ENCODE data around the gene AHCYL2.
A peak's percentile ranks its signal among the peaks of the same experiment; 100 is the strongest.

Gene AHCYL2

DNA sequence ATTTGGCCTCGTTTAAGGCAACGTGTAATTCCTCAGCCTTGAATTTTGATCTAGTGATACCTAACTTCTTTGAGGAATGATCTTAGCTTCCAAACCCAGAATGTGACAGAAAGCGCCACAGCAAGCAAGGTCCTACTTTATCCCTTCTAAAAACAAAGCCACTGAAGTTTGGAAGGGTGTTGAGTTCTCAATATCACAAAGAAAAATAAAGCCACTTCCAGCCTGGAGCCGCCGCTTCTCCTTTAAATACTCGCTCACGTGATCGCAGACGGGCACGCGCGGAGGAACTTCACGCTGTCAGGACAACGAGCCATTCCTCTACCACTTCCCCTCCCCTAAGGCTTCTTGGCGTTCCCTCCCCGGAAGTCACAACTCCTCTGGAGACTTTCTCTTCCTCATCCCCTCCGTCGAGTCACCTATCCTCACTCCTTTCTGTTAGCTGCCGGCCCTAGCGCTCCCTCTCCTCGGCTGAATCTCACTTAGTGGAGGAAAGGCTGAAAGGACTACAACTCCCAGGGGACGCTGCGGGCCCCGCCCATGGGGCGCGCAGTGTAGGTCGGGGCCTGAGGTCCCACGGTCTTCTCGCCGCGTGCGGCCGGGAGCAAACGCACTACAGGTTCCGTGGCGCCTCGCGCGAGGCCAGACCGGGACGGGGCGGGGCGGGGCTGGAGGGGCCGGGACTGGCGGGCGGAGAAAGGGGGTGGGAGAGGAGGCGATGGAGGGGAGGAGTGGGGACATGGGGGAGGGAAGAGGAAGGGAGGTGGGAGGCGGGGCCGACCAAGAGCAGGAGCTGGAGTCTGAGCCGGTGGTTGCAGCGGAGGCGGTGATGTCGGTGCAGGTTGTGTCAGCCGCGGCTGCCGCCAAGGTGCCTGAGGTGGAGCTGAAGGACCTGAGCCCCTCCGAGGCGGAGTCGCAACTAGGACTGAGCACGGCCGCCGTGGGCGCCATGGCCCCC, at the start of gene AHCYL2:
TSS of gene AHCYL2 (plus strand) at position 780 of the 955 bp plus-strand sequence.
- DNase-seq, result peak; percentile 87 to 97

DNA sequence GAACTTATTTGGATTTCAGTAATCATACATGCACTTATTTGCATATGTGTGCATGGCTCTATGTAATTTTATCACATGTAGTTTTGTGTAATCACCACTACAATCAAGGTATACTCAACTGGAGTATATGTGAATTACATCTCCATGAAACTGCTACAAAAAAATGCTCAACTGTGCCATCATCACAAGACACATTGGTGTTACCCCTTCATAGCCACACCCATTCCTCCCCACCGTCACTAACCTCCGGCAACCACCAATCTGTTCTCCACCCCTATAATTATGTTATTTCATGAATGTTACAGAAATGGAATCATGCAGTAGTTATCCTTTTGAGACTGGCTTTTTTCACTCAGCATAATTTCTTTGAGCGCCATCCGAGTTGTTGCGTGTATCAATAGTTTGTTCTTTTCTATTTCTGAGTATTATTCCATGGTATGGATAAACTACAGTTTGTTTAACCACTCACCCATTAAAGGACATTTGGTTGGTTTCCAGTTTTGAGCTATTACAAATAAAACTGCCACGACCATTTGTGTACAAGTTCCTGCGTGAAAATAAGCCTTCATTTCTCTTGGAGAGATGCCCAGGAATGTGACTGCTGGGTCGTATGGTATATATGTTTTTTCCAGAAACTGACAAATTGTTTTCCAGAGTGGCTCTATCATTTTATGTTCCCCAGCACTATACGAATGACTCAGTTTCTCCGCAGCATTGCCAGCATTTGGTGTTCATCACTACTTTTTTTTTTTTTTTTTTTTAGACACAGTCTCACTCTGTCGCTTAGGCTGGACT, 47.7 kb upstream of the AHCYL2 start:
- DNase-seq, result no peak

DNA sequence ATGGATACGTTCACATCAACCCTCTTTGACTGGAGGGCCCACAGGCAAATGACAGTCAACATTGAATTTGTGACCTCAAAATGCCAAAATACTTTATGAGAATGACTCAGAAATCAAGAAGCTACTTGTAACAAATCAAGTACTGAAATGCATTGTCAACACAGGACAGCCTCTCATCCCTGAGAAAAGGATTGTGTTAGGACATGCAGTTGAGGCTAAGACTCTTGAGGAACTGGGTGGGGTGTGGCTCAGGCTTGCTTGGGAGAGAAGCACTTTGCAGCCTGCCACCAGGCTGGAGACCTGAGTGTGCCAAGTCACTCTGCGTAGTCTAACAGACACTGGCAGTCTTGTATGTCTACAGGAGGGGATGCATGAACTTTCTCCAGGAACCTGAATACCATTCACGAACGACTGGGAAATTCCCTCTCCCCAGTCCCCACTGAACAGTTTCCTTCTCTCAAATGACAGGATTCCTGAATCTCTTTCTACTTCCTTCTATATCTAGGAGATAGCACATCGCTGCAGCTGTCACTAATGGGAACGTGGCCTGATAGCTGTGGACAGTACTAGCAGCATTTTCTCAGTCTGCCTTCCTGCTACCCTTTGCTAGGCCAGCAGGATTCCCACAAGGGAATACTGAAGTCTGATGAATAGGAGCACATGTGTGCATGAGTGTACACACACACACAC, 39.7 kb upstream of the AHCYL2 start:
- DNase-seq, result no peak

DNA sequence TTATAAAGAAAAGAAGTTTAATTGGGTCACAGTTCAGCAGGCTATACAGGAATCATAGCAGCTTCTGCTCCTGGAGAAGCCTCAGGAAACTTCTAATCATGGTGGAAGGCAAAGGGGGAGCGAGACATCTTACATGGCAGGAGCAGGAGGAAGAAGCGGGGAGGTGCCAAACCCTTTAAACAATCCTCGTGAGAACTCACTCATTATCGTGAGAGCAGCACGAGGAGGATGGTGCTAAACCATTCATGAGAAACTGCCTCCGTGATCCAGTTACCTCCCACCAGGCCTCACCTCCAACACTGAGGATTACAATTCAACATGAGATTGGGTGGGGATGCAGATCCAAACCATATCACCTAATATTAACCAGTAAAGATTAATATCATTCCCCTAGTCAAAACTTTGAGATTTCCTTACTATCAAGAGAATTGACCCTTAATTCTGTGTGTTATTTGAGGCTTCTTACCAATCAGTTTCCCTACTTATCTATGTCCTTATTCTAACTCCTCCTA, 38.0 kb upstream of the AHCYL2 start:
- DNase-seq, result no peak

DNA sequence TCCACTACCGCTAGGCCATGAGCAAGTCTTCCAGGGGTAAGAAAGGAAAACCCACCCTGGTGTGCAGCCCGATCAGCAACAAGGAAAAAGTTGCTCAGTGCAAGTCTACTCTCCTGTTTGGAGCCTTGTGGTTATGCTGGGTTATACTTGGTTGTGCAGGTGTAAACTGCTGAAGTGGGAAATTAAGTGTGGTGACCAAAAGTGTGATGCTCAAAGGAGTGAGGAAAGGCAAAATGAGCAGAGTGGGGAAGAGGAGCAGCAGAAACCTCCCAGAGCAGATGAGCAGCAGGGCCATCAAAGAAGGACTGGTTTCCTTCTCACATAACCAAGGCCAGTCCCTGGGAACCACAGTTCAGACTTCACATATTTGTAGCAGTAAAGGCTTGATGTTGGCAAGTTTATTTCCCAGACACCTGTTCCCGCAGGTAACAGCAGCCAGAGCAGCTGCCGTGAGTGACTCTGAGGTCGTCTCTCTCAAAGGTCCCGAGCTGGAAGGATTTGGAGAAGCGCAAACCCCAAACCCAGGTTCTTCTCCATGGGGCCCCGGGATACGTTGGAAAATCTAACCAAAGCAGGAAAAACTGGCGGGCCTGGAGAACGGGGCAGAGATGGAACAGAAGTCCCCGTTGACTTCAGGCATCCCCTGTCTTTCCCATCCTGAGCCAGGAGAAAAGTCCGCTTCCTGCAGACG, 37.0 kb upstream of the AHCYL2 start:
- DNase-seq, result no peak

DNA sequence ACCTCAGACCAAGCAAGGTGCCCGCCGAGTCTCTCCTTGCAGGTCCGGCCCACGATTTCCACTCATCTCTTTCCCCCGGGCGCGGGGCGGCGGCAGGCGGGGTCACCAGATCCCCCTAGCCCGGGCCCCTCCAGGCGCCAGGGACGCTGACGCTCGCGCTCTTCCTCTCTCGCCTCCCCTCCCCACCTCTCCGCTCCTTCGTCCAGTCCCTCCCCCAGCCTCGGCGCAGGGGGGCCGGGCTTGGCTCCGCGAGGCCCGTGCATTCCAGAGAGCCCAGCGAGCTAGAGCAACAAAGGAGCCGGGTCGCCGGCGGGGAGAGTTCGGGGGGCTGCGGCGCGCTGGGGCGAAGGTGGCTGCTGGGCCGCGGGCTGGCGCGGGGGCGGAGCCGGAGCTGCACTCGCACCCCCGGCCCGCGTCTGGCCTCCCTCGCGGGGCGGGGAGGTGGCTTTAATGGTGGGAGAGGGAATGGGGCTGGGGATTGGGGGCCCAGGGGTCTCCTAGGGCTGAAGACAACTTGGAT, 36.4 kb upstream of the AHCYL2 start, which contains the start of gene SMO:
TSS of gene SMO (plus strand) at position 262 of the 520 bp plus-strand sequence. CDS start 519 bp downstream, outside the sequence.
- no peak for DNase-seq

DNA sequence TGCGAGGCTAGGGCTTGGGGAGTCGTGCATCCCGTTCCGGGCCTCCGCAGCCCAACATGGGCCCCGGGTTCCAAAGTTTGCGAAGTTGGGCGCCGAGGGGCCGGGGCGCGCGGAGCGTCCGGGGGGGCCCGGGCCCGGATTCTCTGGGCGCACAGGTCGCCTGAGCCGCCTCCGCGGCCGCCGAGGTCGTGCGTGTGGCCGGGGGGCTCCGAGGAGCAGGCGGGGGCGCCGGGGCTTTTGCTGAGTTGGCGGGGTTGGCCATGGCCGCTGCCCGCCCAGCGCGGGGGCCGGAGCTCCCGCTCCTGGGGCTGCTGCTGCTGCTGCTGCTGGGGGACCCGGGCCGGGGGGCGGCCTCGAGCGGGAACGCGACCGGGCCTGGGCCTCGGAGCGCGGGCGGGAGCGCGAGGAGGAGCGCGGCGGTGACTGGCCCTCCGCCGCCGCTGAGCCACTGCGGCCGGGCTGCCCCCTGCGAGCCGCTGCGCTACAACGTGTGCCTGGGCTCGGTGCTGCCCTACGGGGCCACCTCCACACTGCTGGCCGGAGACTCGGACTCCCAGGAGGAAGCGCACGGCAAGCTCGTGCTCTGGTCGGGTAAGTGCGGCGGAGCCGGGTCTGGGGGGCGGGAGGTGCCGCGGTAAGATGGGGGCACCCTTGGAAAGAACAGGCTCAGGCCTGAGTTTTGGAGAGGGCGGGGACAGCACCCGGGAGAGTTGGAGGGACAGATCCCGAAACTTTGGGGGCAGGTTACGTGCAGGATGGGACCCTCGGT, 35.8 kb upstream of the AHCYL2 start:
- DNase-seq, result no peak

DNA sequence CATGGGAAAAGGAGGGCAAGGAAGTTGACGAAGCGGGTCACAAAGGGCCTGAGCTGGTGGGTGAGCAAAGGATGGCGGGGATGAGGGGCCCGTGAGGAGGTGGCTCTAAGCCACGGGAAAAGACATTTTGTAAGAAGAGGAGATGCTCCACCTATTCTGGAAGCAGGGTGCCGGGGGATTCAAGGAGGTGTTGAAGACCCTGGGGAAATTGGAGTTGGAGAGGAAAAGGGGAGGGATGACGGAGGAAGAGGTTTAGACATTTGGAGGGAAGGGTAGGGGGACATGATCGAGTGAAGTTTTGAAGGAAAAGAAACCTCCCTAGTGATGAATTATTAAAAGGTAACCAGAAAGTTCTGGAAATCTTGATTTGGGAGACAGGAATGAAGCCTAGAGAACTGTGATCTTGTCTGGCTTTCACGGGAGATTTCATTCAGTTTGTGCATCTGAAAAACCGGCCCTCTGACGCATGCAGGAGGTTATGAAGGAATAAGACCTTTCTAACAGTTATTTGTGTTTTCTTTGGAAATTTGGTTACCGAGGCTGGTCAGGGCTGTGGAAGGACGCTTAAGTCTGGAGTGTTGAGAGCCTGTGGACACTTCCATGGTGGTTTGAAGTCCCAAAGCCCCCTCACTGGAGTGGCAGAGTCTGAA, 35.0 kb upstream of the AHCYL2 start:
- DNase-seq, result no peak

DNA sequence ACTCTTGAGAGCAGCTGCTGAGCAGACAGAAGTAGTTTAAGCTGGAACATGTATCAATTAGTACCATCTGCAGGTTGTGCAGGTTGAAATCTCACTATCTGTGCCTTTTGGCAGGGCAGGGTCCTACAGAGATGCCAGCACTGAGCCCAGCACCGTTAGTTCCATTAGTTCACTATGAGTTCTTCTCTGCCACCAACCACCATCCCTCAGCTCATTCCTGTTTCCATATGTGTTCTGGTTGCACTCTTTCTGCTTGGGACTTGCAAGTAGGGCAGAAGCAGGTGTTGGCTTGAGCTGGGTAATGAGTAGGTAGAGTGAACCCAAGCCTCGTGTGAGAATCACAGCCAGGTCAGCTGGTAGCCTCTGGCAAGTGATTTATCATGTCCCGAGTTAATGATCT, 33.6 kb upstream of the AHCYL2 start:
- no peak for DNase-seq

DNA sequence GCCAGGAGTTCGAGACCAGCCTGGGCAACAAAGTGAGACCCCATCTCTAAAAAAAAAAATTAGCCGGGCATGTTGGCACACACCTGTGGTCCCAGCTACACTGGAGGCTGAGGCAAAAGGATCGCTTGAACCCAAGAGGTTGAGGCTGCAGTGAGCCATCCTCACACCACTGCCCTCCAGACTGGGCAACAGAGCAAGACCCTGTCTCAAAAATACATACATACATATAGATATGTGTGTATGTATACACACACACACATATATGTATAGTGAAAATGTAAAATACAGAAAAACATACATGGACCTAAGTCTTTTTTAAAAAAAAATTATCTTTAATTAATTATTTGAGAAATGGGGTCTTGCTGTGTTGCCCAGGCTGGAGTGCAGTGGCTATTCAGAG, 30.9 kb upstream of the AHCYL2 start:
- DNase-seq, result no peak

DNA sequence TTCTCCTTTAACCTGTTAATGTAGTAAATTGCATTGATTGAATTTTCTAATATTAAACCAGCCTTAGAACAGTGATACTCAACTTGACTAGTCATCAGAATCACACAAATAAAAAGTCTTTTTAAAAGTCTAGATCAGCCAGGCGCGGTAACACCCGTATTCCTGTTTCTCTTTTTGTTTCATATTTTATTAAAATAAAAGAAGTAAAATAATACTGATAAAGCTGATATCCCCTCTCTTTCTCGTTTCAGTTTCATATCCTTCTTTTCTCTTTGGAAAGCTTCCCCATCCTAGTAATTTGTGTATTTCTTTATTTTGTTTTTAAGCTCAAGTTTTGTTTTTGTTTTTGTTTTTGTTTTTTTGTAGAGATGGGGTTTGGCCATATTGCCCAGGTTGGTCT, 27.1 kb upstream of the AHCYL2 start:
- no peak for DNase-seq

DNA sequence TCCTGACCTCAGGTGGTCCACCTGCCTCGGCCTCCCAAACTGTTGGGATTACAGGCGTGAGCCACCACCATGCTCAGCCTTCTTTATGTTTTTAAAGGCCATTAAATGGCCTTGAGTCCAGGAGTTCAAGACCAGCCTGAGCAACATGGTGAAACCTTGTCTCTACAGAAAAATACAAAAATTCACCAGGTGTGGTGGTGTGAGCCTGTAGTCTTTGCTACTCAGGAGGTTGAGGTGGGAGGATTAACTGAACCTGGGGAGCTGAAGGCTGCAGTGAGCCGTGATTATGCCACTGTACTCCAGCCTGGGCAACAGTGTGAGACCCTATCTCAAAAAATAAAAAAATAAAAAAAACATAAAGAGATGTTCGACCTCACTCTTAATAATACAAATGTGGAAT, 25.4 kb upstream of the AHCYL2 start:
- DNase-seq, result no peak

DNA sequence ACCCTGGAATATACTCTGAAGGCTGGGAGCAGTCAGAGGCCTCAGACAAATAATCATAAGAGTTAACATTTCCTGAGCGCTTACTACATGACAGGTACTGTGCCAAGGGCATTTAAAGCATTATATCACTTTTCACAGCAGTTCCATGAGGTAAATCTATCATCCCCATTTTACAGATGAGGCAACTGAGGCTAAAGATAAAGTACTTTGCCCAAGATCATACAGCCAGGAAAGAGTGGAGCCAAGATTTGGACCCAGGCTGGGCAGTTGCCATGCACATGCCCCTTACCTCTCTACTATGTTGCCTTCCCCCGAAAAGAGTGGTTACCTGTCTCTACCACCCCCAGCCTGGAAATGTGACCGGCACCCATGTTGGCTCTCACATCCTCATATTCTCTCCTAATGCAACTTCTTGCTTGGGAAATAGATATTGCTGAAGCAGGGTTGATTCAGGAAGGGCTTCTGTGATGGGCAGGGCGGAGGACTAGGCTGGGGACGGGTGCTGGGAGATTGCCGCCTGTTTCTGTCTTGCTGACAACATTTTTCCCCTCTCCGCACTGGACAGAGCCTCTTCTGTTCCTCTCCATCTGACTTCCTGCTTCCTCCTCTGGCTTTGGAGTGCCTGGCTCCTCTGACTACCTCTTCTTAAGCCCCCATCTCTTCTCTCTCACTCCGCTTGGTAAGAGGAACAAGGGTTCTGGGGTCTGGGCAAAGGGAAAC, 22.6 kb upstream of the AHCYL2 start:
- DNase-seq, result no peak

DNA sequence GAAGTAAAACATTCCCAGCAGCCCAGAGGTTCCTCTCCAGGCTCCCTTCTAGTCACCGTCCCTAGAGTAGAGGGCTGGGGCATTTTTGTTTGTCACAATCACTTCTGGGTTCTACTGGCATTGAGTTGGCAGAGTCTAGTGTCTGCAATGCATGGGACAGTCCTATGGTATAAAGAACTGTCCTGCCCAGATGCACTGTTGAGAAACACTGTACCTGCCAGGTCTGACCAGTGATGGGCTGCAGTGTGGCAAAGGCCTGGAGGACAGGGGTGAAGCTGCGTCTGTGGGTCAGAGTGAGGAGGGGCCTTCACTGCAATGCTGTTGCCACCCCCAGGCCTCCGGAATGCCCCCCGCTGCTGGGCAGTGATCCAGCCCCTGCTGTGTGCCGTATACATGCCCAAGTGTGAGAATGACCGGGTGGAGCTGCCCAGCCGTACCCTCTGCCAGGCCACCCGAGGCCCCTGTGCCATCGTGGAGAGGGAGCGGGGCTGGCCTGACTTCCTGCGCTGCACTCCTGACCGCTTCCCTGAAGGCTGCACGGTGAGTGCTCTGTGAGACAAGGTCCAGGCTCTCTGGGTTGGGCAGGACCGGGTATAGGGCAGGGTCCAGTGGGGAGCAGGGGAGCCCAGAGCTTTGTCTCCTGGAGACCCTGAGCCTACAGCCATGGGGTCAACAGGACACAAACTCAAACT, 21.6 kb upstream of the AHCYL2 start:
- DNase-seq, result no peak

DNA sequence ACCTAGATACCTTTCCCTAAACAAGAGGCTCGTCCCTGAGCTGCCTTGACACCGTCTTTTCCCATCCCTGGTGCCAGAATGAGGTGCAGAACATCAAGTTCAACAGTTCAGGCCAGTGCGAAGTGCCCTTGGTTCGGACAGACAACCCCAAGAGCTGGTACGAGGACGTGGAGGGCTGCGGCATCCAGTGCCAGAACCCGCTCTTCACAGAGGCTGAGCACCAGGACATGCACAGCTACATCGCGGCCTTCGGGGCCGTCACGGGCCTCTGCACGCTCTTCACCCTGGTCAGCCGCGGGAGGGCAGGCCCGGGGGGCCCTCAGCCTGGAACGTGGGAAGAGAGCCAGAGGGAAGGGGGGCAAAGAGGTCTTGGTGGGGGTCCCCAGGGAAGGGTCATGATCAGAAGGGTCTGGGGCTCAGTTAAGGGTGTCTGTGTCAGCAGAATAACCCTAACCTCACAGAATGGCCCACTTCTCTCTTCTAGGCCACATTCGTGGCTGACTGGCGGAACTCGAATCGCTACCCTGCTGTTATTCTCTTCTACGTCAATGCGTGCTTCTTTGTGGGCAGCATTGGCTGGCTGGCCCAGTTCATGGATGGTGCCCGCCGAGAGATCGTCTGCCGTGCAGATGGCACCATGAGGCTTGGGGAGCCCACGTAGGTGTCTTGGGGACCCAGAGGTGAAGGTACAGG, 19.6 kb upstream of the AHCYL2 start:
- DNase-seq, result no peak

DNA sequence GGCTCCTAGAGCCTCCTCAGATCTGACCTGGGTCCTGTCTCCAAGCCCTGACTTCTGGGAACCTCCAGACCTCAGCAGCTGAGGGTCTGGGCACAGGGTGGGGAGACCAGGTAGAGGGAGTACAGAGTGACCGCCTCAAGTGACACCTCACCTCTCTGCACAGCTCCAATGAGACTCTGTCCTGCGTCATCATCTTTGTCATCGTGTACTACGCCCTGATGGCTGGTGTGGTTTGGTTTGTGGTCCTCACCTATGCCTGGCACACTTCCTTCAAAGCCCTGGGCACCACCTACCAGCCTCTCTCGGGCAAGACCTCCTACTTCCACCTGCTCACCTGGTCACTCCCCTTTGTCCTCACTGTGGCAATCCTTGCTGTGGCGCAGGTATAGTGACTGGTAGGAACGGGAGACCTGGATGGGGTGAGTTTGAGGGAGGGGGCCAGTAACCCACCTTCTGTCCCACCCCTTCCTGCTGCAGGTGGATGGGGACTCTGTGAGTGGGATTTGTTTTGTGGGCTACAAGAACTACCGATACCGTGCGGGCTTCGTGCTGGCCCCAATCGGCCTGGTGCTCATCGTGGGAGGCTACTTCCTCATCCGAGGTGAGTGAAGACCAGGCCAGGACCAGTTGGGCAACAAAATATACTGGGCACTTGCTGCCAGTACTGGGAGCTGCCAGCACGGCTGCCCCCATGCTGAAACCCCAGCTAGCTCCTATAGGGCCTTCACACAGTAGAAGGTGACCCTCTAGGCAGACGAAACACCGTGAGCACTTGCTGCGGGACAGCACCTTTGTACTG, 18.6 kb upstream of the AHCYL2 start:
- no peak for DNase-seq

DNA sequence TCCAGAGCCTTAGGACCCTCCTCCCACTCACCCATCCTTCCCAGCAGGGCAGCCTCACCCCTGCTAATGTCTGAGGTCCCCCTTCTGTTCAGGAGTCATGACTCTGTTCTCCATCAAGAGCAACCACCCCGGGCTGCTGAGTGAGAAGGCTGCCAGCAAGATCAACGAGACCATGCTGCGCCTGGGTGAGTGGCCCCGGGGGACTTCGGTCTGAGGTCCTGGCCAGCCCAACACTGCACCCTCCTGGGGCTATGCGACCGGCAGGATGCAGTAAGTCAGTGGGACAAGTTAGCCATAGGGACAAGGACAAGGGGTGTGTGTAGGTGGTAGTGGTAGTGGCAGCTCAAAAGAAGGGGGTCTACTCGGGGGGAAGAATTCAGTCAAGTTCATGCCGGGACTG, 16.2 kb upstream of the AHCYL2 start:
- DNase-seq, result no peak
